Gastroesophageal sphincter (tissue), 4 donors: ENCODE results near the gene EVA1A. TPM values are rescaled to one million over a fixed set of nuclear protein-coding genes. Genes with fewer than 3 reads are reported as not detected.

Experiments used
- ATAC-seq: fragments of 150-250 bp; one replicate; pipeline ENCODE4 v1.9.1; 2016; ENCODE audit warnings: mild to moderate bottlenecking, moderate library complexity
- H3K27ac ChIP-seq, 4 donors: fragments of 200-600 bp; sonication (generic) in 3 of 4; 1 replicate in 3 of 4; 2 replicates in 1 of 4; pipeline ENCODE4 v1.5.1; 2016 to 2019
- H3K27me3 ChIP-seq: fragments of 200-600 bp; sonication (generic); one replicate; pipeline ENCODE4 v1.5.1; 2019
- H3K36me3 ChIP-seq, 2 donors: fragments of 200-600 bp; sonication (generic); one replicate each; pipeline ENCODE4 v1.5.1; 2019; ENCODE audit warnings: control low read depth in 1 of 2
- H3K4me1 ChIP-seq, 3 donors: fragments of 200-600 bp; sonication (generic); 1 replicate in 2 of 3; 2 replicates in 1 of 3; pipeline ENCODE4 v1.5.1; 2016 to 2019; ENCODE audit warnings: control low read depth in 2 of 3
- H3K4me3 ChIP-seq, 2 donors: fragments of 200-600 bp; sonication (generic); one replicate each; pipeline ENCODE4 v1.5.1; 2019; ENCODE audit warnings: mild to moderate bottlenecking in 1 of 2, moderate library complexity in 1 of 2
- H3K9me3 ChIP-seq, 3 donors: fragments of 200-600 bp; sonication (generic); one replicate each; pipeline ENCODE4 v1.5.1; 2017 to 2019; ENCODE audit warnings: control low read depth in 2 of 3
- EP300 ChIP-seq: sonication (generic); formaldehyde crosslinking; IDR thresholded peaks from one replicate; pipeline ENCODE4 v1.6.1; 2017; ENCODE audit warnings: antibody characterized with exemption, mild to moderate bottlenecking
- POLR2A ChIP-seq, 2 donors: fragments of 450-650 bp; IDR thresholded peaks; one replicate each; pipeline ENCODE4 v1.6.1; 2017; ENCODE audit warnings: antibody characterized with exemption in 2 of 2, mild to moderate bottlenecking in 2 of 2, moderate library complexity in 1 of 2
- POLR2AphosphoS5 ChIP-seq: sonication (generic); formaldehyde crosslinking; IDR thresholded peaks from one replicate; pipeline ENCODE4 v1.6.1; 2017; ENCODE audit warnings: antibody characterized with exemption
- WGBS, 2 donors: methylation state at CpG; one replicate each; pipeline ENCODE4 v1.1.5; 2018; ENCODE audit warnings: low coverage in 1 of 2; 5-methylcytosine and 5-hydroxymethylcytosine counted together
- total RNA-seq, 4 donors: library from RNA; depleted of rRNA; stranded (reverse); fragments of >200 nt; gene quantifications; one replicate each; pipeline ENCODE4 v1.1.0, GENCODE V29; 2016
- TF ChIP-seq, protein P1 (sequence below), 4 experiments: fragments of 200-600 bp in 2 of 4; fragments of 450-650 bp in 2 of 4; sonication (generic) in 1 of 4; IDR thresholded peaks; one replicate each; pipeline ENCODE4 v1.5.1; 2017 to 2019; ENCODE audit warnings: antibody characterized with exemption in 4 of 4, mild to moderate bottlenecking in 2 of 4, moderate library complexity in 2 of 4

EVA1A gene
- total RNA-seq, 4 donors from 2014 or later, result 0.74 TPM; not detected in 3

GRCh38 chr2:75596784-75597183, 36.0 kb upstream of the EVA1A start:
- ATAC-seq, result no peak
- Histone ChIP-seq H3K27me3 (no peaks in the 10 kb centered on the region), H3K4me1 (no peaks in the 10 kb centered on the region), H3K27ac (no peak overlapping the region), H3K4me3 (no peak overlapping the region), H3K36me3 (no peaks in the 10 kb centered on the region), H3K9me3 (no peaks in the 10 kb centered on the region)
- WGBS, 2 donors, result 55 to 100% methylated on average over 1 to 2 of the region's 4 CpGs
- TF ChIP-seq POLR2A (IDR thresholded peaks at IDR 0.05) (no peak), EP300 (no peak), POLR2AphosphoS5 (no peak)
- TF ChIP-seq, protein P1, sequence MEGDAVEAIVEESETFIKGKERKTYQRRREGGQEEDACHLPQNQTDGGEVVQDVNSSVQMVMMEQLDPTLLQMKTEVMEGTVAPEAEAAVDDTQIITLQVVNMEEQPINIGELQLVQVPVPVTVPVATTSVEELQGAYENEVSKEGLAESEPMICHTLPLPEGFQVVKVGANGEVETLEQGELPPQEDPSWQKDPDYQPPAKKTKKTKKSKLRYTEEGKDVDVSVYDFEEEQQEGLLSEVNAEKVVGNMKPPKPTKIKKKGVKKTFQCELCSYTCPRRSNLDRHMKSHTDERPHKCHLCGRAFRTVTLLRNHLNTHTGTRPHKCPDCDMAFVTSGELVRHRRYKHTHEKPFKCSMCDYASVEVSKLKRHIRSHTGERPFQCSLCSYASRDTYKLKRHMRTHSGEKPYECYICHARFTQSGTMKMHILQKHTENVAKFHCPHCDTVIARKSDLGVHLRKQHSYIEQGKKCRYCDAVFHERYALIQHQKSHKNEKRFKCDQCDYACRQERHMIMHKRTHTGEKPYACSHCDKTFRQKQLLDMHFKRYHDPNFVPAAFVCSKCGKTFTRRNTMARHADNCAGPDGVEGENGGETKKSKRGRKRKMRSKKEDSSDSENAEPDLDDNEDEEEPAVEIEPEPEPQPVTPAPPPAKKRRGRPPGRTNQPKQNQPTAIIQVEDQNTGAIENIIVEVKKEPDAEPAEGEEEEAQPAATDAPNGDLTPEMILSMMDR (IDR thresholded peaks at IDR 0.05), result no peak

- Histone ChIP-seq H3K4me1 (no peaks in the 10 kb centered on the region), H3K27ac (no peak overlapping the region), H3K27me3 (no peaks in the 10 kb centered on the region), H3K4me3 (no peak overlapping the region), H3K9me3 (no peaks in the 10 kb centered on the region), H3K36me3 (no peaks in the 10 kb centered on the region)
- WGBS, 2 donors, result 0 to 35% methylated on average over 1 of the region's 1 CpG
- TF ChIP-seq, protein P1 (IDR thresholded peaks at IDR 0.05), result no peak
- no peak for TF ChIP-seq POLR2A (IDR thresholded peaks at IDR 0.05)
- TF ChIP-seq POLR2AphosphoS5, result no peak
- TF ChIP-seq EP300, result no peak
- ATAC-seq, result no peak
Measured at GRCh38 chr2:75595541-75596395, 35.0 kb upstream of the EVA1A start.

DNA sequence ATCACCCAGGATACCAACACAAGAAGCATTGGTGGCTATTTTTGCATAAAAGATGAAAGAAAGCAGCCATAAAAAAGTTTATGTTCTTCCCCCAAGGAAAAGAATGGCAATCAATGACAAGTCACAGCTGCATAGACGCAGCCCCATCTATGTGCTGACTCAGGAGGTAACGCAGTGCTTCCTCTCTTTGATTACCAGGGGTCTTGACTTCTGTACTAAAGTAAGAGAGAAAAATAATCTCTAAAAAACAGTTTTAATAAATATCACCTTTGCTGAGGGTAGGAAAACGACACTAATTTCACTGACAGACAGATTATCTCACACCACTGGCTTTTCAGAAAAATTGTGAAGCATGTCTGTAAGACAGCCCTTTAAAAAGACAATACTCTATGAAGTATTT, 33.9 kb upstream of the EVA1A start:
- H3K4me3 ChIP-seq, result no peak overlapping the region
- TF ChIP-seq EP300, result no peak
- no peak for TF ChIP-seq POLR2A (IDR thresholded peaks at IDR 0.05)
- TF ChIP-seq, protein P1 (IDR thresholded peaks at IDR 0.05), result no peak
- no peak for TF ChIP-seq POLR2AphosphoS5
- ATAC-seq, result no peak
- no peaks in the 10 kb centered on the region for H3K36me3 ChIP-seq
- no peaks in the 10 kb centered on the region for H3K9me3 ChIP-seq
- no peaks in the 10 kb centered on the region for H3K27me3 ChIP-seq
- no peak overlapping the region for H3K27ac ChIP-seq
- H3K4me1 ChIP-seq, result no peaks in the 10 kb centered on the region
- 46 to 62% methylated on average over 3 of the region's 3 CpGs for WGBS, 2 donors

- Histone ChIP-seq H3K9me3 (no peaks in the 10 kb centered on the region), H3K36me3 (no peaks in the 10 kb centered on the region), H3K27ac (no peak overlapping the region), H3K4me3 (no peak overlapping the region), H3K4me1 (no peaks in the 10 kb centered on the region), H3K27me3 (no peaks in the 10 kb centered on the region)
- 93 to 98% methylated on average over 4 to 5 of the region's 5 CpGs for WGBS, 2 donors
- ATAC-seq, result no peak
- TF ChIP-seq, protein P1 (IDR thresholded peaks at IDR 0.05), result no peak
- TF ChIP-seq EP300 (no peak), POLR2AphosphoS5 (no peak), POLR2A (IDR thresholded peaks at IDR 0.05) (no peak)
Measured at GRCh38 chr2:75592888-75593287, 32.1 kb upstream of the EVA1A start.

DNA sequence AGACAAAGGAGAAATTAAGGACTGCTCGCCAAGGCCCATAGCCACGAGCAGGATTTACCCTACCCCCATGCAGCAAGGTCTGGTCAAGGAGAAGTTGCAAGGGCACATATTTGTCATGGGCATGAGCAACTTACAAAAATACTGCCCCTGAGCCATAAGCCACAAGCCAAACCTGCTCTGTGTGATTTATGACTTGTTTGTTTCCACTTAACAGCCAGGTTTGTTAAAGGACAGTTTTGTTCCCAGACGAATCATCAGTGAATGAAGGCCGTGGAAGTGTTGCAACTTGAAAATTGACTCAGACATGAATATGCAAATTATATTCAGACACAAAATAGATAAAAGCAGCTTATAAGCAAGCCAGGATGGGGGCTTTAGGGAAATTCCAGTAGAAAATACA, 31.3 kb upstream of the EVA1A start:
- no peak overlapping the region for H3K4me3 ChIP-seq
- TF ChIP-seq, protein P1 (IDR thresholded peaks at IDR 0.05), result no peak
- TF ChIP-seq EP300 (no peak), POLR2AphosphoS5 (no peak), POLR2A (IDR thresholded peaks at IDR 0.05) (no peak)
- no peaks in the 10 kb centered on the region for H3K36me3 ChIP-seq
- no peaks in the 10 kb centered on the region for H3K27me3 ChIP-seq
- no peak for ATAC-seq
- H3K4me1 ChIP-seq, result no peaks in the 10 kb centered on the region
- 58 to 71% methylated on average over 4 of the region's 4 CpGs for WGBS, 2 donors
- H3K9me3 ChIP-seq, result no peaks in the 10 kb centered on the region
- H3K27ac ChIP-seq, result no peak overlapping the region
